ENCODE measurements around the gene TDP1.

- TF ChIP-seq CTCF (IDR thresholded peaks at IDR 0.05; ENCODE audit: poor library complexity) (no peak), EZH2 (IDR thresholded peaks at IDR 0.05; ENCODE audit: borderline replicate concordance) (no peak), EZH2phosphoT487 (IDR thresholded peaks at IDR 0.05; ENCODE audit: low read depth, severe bottlenecking, unreplicated experiment) (no peak)
Measured at GRCh38 chr14:90062127-90062794, 106.5 kb downstream of the TDP1 start.
